AG10803 (cell line): Measurements from ENCODE around the gene SPECC1L.
"Not testable (repeated sequence)": the region's sequence is repeated elsewhere in the genome, so short reads cannot be mapped to it uniquely, and the experiment has no call there.

Experiments
- DNase-seq: peaks from one replicate; pipeline ENCODE4 v3.0.0; 2010; ENCODE audit warnings: low read depth
- H3K4me3 ChIP-seq: 2 replicates; pipeline ENCODE4 v1.5.1; 2011; ENCODE audit warnings: mild to moderate bottlenecking, low read length, control low read depth
- TF ChIP-seq, protein P1 (sequence below): conservative IDR thresholded peaks from 2 replicates; pipeline ENCODE4 v1.5.1; 2011; ENCODE audit warnings: mild to moderate bottlenecking, low read length, control low read depth, inconsistent platforms

SPECC1L gene

DNA sequence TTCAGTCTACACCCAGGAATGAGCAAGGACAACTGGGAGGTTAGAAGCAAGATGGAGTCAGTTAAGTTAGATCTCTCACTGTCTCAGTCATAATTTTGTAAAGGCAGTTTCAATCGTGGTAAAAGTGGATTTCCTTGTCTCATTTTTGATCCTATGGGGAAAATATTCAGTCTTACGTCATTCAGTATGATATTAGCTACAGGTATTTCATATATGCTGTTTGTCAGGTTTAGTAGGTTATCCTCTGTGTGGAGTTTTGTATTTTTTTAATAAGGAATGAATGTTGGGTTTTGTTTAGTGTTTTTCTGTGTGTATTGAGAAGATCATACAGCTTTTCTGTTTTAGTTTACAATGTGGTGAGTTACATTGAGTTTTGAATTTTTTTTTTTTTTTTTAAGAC, 11.8 kb downstream of the SPECC1L start:
- no peak for DNase-seq
- H3K4me3 ChIP-seq = no peak overlapping the region

DNA sequence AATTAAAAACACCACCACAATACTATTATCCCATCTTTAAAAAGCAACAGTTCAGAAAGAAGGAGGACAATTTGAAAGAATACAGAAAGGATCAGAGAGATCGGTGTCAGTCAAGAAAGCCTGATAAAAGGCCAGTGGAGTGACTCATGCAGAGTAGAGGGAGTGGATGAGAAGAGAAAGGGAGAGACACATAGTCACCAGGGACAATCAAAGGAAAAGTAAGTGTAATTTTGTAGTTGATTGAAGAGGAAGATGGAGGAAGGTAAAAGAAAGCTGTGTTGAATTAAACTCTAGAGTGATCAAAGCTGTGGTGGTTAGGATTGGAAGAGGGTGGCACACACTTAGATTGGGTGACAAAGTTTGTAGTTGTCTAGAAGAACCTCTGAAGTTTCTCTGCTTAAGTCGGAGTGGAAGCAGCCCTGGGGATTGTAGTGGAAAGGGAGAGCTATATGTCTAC, 14.1 kb downstream of the SPECC1L start:
- TF ChIP-seq, protein P1, sequence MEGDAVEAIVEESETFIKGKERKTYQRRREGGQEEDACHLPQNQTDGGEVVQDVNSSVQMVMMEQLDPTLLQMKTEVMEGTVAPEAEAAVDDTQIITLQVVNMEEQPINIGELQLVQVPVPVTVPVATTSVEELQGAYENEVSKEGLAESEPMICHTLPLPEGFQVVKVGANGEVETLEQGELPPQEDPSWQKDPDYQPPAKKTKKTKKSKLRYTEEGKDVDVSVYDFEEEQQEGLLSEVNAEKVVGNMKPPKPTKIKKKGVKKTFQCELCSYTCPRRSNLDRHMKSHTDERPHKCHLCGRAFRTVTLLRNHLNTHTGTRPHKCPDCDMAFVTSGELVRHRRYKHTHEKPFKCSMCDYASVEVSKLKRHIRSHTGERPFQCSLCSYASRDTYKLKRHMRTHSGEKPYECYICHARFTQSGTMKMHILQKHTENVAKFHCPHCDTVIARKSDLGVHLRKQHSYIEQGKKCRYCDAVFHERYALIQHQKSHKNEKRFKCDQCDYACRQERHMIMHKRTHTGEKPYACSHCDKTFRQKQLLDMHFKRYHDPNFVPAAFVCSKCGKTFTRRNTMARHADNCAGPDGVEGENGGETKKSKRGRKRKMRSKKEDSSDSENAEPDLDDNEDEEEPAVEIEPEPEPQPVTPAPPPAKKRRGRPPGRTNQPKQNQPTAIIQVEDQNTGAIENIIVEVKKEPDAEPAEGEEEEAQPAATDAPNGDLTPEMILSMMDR = no peak
- no peak overlapping the region for H3K4me3 ChIP-seq
- DNase-seq = no peak

More for the DNA sequence above, 11.8 kb downstream of the SPECC1L start:
- TF ChIP-seq, protein P1 = no peak

GRCh38 chr22:24285245-24285644, 14.6 kb downstream of the SPECC1L start:
- TF ChIP-seq, protein P1 = no peak

DNA sequence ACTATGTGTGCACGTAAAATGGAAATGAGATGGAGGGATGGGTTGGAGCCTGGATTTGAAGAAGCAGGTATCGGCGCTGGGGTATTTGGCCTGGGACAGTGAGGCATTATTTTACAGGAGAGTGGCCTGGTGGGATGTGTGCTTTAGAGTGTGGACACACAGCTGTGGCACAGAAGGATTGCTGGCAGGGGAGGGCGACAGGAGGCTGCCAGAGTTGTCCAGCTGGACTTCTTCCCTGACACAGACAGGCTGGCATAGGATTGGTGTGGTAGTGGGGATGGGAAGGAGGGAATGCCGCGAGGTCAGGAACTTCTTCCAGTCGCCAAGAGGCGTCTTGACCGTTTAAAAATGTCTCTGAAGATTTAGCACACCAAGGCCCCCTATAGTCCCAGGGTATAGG, 16.6 kb downstream of the SPECC1L start:
- not testable (repeated sequence) for DNase-seq, H3K4me3 ChIP-seq

More at GRCh38 chr22:24285245-24285644, 14.6 kb downstream of the SPECC1L start:
- peak; percentile 61 for DNase-seq
- H3K4me3 ChIP-seq = no peak overlapping the region

DNA sequence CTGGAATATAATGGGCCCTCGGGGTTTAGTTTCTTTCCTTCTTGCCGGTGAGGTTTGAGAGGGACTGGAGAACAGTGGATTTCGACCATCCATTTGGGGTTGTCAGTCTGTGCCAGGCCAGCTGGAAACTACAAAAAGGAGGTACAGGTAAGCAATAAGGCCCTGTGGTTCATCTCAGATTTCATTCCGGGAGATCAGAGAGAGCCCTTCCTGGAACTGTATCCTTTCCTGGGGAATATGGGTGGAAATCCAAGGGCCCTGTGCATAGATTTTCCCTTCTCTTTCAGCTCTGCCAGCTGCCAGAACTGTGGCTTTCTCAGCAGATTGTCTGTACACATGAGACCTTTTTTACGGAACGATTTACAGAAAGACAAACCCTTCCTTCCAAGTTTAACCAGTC, 17.2 kb downstream of the SPECC1L start:
- not testable (repeated sequence) for DNase-seq, H3K4me3 ChIP-seq

GRCh38 chr22:24289114-24289513, 18.5 kb downstream of the SPECC1L start:
- no peak overlapping the region; the same call in 1 of the 2 replicates for H3K4me3 ChIP-seq
- peak; percentile 98 for DNase-seq
- TF ChIP-seq, protein P1 = no peak

- DNase-seq = no peak
- TF ChIP-seq, protein P1 = no peak
- peak overlapping the region; percentile 30 for H3K4me3 ChIP-seq
Measured at GRCh38 chr22:24289741-24290163, 19.1 kb downstream of the SPECC1L start.

DNA sequence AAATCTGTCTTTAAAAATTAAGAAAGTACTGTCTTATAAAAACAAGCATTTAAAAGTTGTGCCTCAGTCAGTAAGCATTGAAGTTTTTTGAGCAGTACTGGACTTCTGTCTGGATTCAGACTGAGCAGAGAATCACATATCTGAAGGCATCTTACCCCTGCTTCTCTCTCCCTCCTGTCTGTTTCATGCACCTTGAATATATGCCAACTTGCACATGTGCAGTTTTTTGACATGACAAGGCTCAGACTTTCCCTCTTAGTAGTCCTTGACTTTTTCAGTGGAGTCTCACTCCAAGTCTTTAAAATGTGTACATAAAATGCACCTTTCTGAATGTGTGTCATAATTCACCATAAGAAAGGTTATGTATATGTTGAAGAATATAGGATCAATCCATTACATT, 19.8 kb downstream of the SPECC1L start:
- no peak overlapping the region; the same call in 1 of the 2 replicates for H3K4me3 ChIP-seq
- peak; percentile 69 for DNase-seq
- TF ChIP-seq, protein P1 = no peak
